GM12878 (cell line): ENCODE data around the gene OR51F2. TPM values are rescaled to one million over a fixed set of nuclear protein-coding genes. Genes with fewer than 3 reads are reported as not detected.

Experiments
- ATAC-seq: fragments of 200-7000 bp; cut with Tn5 transposase; 3 replicates; pipeline ENCODE4 v1.9.1; 2020; ENCODE audit warnings: mild to moderate bottlenecking, moderate library complexity
- BruUV-seq: library from RNA; stranded (reverse); fragments of 400-500 nt; replicated peaks from 2 replicates; lab custom pipeline; 2021; lab: Mats Ljungman, UMichigan
- CTCF ChIA-PET: fragments of 300-600 bp; sonication (Branson Sonifier 250); formaldehyde crosslinking; extraction: SDS; loops from one replicate; lab custom pipeline; 2021; ENCODE audit warnings: inconsistent platforms; lab: Yijun Ruan, JAX
- POLR2A ChIA-PET: fragments of 350-600 bp; formaldehyde crosslinking; extraction: SDS; loops from one replicate; lab custom pipeline; 2021; ENCODE audit warnings: inconsistent platforms; lab: Charles Lee
- RAD21 ChIA-PET: fragments of 300-600 bp; sonication (Branson Sonifier 250); formaldehyde crosslinking; loops from one replicate; lab custom pipeline; 2023; ENCODE audit warnings: antibody characterized with exemption; ENCODE audit not compliant: unreplicated experiment; lab: Charles Lee
- SMC1A ChIA-PET: fragments of 300-600 bp; sonication (Branson Sonifier 250); formaldehyde crosslinking; loops from one replicate; lab custom pipeline; 2023; ENCODE audit not compliant: unreplicated experiment, uncharacterized antibody; lab: Charles Lee
- DNase-seq: peaks from one replicate; pipeline ENCODE4 v3.0.0-alpha.2; 2011; ENCODE audit warnings: low read depth, low spot score
- FAIRE-seq: peaks from 3 replicates; lab custom pipeline; 2011; peaks lifted over from hg19 to GRCh38; lab: Jason Lieb, UNC
- H2AFZ ChIP-seq: 2 replicates; pipeline ENCODE4 v1.6.0; 2011; ENCODE audit warnings: low read depth, low read length, control low read depth; ENCODE audit not compliant: control insufficient read depth
- H3K27ac ChIP-seq: 2 replicates; pipeline ENCODE4 v1.5.1; 2011; ENCODE audit warnings: control low read depth; ENCODE audit not compliant: control insufficient read depth, insufficient read depth
- H3K27me3 ChIP-seq, 2 experiments: replicated peaks in 1 of 2; 2 replicates each; pipeline versions ENCODE4 v1.6.0 to v1.6.1; 2011; ENCODE audit warnings: low read length in 1 of 2; ENCODE audit not compliant: control insufficient read depth in 2 of 2, insufficient read depth in 2 of 2
- H3K36me3 ChIP-seq, 2 experiments: 2 replicates each; pipeline ENCODE4 v1.5.1; 2011; ENCODE audit warnings: low read length in 1 of 2; ENCODE audit not compliant: control insufficient read depth in 2 of 2, insufficient read depth in 2 of 2
- H3K4me1 ChIP-seq: 2 replicates; pipeline ENCODE4 v1.6.1; 2011; ENCODE audit warnings: mild to moderate bottlenecking, low read length, moderate library complexity, mixed read lengths; ENCODE audit not compliant: control insufficient read depth, insufficient read depth
- H3K4me2 ChIP-seq: 2 replicates; pipeline ENCODE4 v1.6.0; 2011; ENCODE audit warnings: control low read depth; ENCODE audit not compliant: control insufficient read depth, insufficient read depth
- H3K4me3 ChIP-seq: fragments of 200-600 bp; sonication (generic); 2 replicates; pipeline ENCODE4 v1.5.1; 2016
- H3K79me2 ChIP-seq: 2 replicates; pipeline ENCODE4 v1.6.0; 2011; ENCODE audit warnings: low read length; ENCODE audit not compliant: control insufficient read depth, insufficient read depth
- H3K9ac ChIP-seq: 2 replicates; pipeline ENCODE4 v1.8.0; 2011; ENCODE audit warnings: low read length, control low read depth, mixed read lengths; ENCODE audit not compliant: control insufficient read depth, insufficient read depth
- H3K9me3 ChIP-seq: replicated peaks from 3 replicates; pipeline ENCODE4 v1.5.1; 2011; ENCODE audit warnings: mild to moderate bottlenecking, low read length; ENCODE audit not compliant: control insufficient read depth, insufficient read depth
- H4K20me1 ChIP-seq: 2 replicates; pipeline ENCODE4 v1.6.0; 2011; ENCODE audit not compliant: control insufficient read depth, insufficient read depth
- CEBPB ChIP-seq, 2 experiments: fragments of 150-350 bp in 1 of 2; IDR thresholded peaks; 2 replicates each; pipeline ENCODE4 v1.6.1; 2012 to 2014; ENCODE audit warnings: low read depth in 2 of 2, low read length in 2 of 2, borderline replicate concordance in 1 of 2, inconsistent platforms in 1 of 2
- EGR1 ChIP-seq, 2 experiments: IDR thresholded peaks; 1 replicate in 1 of 2; 2 replicates in 1 of 2; pipeline ENCODE4 v1.6.1; 2011 to 2012; ENCODE audit warnings: low read depth in 2 of 2, low read length in 2 of 2, borderline replicate concordance in 1 of 2, mild to moderate bottlenecking in 1 of 2, moderate library complexity in 1 of 2
- HDAC6 ChIP-seq: fragments of 200-600 bp; sonication (generic); IDR thresholded peaks from one replicate; pipeline ENCODE4 v1.8.0; 2017; ENCODE audit warnings: antibody characterized with exemption; ENCODE audit not compliant: unreplicated experiment
- MLLT1 ChIP-seq: fragments of 450-650 bp; IDR thresholded peaks from 2 replicates; pipeline ENCODE4 v1.6.1; 2016; ENCODE audit warnings: mild to moderate bottlenecking
- REST ChIP-seq: IDR thresholded peaks from 2 replicates; pipeline ENCODE4 v1.6.1; 2012; ENCODE audit warnings: mild to moderate bottlenecking, low read depth, low read length
- SMAD5 ChIP-seq: IDR thresholded peaks from 2 replicates; pipeline ENCODE4 v1.6.1; 2016; ENCODE audit warnings: antibody characterized with exemption, low read depth
- ZBTB11 ChIP-seq: fragments of 450-650 bp; formaldehyde crosslinking; IDR thresholded peaks from 2 replicates; pipeline ENCODE4 v1.5.0; 2022; ENCODE audit warnings: mild to moderate bottlenecking, missing genetic modification characterization
- WGBS: methylation state at CpG from one replicate; pipeline ENCODE4 v1.1.6; 2016; ENCODE audit warnings: low lambda C conversion rate; ENCODE audit not compliant: insufficient replicate concordance, insufficient coverage; ENCODE audit errors: missing lambda C conversion rate; 5-methylcytosine and 5-hydroxymethylcytosine counted together
- in situ Hi-C: fragments of 300-500 bp; cut with MboI; formaldehyde crosslinking; loops from 9 replicates; pipeline ENCODE4 v1.14.3; 2018; ENCODE audit warnings: mixed read lengths
- intact Hi-C: fragments of 100-400 bp; cut with micrococcal nuclease; formaldehyde crosslinking; loops from one replicate; pipeline ENCODE4 v1.14.2; 2022; ENCODE audit not compliant: unreplicated experiment
- polyA plus RNA-seq, 11 experiments: library from polyadenylated mRNA; depleted of rRNA in 4 of 11; unstranded in 6 of 11; stranded (reverse) in 5 of 11; fragments of >200 nt; fragmentation: Nextera tagmentation in 4 of 11; fragmentation: Illumina TruSeq in 1 of 11; extraction: Ambion mirVana in 4 of 11; extraction: Trizol in 1 of 11; gene quantifications; 1 replicate in 1 of 11; 2 replicates in 10 of 11; pipeline versions ENCODE4 v1.2.1 to v1.2.3, GENCODE V29; 2011 to 2016; ENCODE audit warnings: inconsistent platforms in 2 of 11, missing spikeins in 2 of 11, low read depth in 1 of 11
- total RNA-seq, 4 experiments: library from RNA; depleted of rRNA in 3 of 4; stranded (reverse); fragments of >200 nt in 3 of 4; fragmentation: Illumina TruSeq in 1 of 4; extraction: Trizol in 1 of 4; gene quantifications; 2 replicates each; pipeline versions ENCODE4 v1.2.1 to v1.2.3, GENCODE V29; 2013 to 2021

The OR51F2 gene
- total and polyA plus RNA-seq, 10 of the 15 experiments (the other 5 are each of a cell fraction or from before 2014, with no cell fraction given), result not detected

GRCh38 chr11:4808476-4808875 lies 12.6 kb upstream of the OR51F2 start:
- TF ChIP-seq MLLT1 (no peak), EGR1 (IDR thresholded peaks at IDR 0.05; ENCODE audit: borderline replicate concordance in 1 of 2, low read depth in 2 of 2, low read length in 2 of 2) (no peak), CEBPB (IDR thresholded peaks at IDR 0.05; ENCODE audit: borderline replicate concordance in 1 of 2, low read depth in 2 of 2, low read length in 2 of 2) (no peak)
- ATAC-seq (no peak), FAIRE-seq (no peak), DNase-seq (no peak)
- Histone ChIP-seq H3K4me3 (no peak overlapping the region), H3K9me3 (no peaks in the 10 kb centered on the region), H3K9ac (no peak overlapping the region), H3K36me3 (no peaks in the 10 kb centered on the region), H2AFZ (no peak overlapping the region), H3K27ac (no peak overlapping the region), H3K27me3 (no peaks in the 10 kb centered on the region), H3K4me1 (no peaks in the 10 kb centered on the region), H3K4me2 (no peak overlapping the region), H4K20me1 (no peaks in the 10 kb centered on the region), H3K79me2 (no peaks in the 10 kb centered on the region)
- ChIA-PET CTCF (no interaction called here), RAD21 (no interaction called here), POLR2A (no interaction called here), SMC1A (no interaction called here)
- in situ Hi-C loops (no loop called here), intact Hi-C loops (no loop called here)
- 0% methylated on average over 1 of the region's 1 CpG for WGBS
- no TSS peak for BruUV-seq

GRCh38 chr11:4809246-4809645 lies 11.9 kb upstream of the OR51F2 start:
- Histone ChIP-seq H4K20me1 (no peaks in the 10 kb centered on the region), H3K4me3 (no peak overlapping the region), H3K27me3 (no peaks in the 10 kb centered on the region), H3K9ac (no peak overlapping the region), H3K79me2 (no peaks in the 10 kb centered on the region), H3K36me3 (no peaks in the 10 kb centered on the region), H3K27ac (no peak overlapping the region), H2AFZ (no peak overlapping the region), H3K4me1 (no peaks in the 10 kb centered on the region), H3K9me3 (no peaks in the 10 kb centered on the region), H3K4me2 (no peak overlapping the region)
- POLR2A ChIA-PET, result no interaction called here
- RAD21 ChIA-PET, result no interaction called here
- in situ Hi-C loops, result no loop called here
- SMC1A ChIA-PET, result no interaction called here
- no peak for ATAC-seq
- CTCF ChIA-PET, result no interaction called here
- DNase-seq, result no peak
- WGBS, result 79% methylated on average over 2 of the region's 2 CpGs
- intact Hi-C loops, result no loop called here
- no peak for FAIRE-seq
- BruUV-seq, result no TSS peak
- no peak for TF ChIP-seq SMAD5
- no peak for TF ChIP-seq REST
- TF ChIP-seq HDAC6, result no peak
- TF ChIP-seq ZBTB11 (CRISPR knock-in tag), result no peak
